ENCODE data around the gene BTNL9.
A peak's percentile ranks its signal among the peaks of the same experiment; 100 is the strongest.
"Not testable (repeated sequence)": the region's sequence is repeated elsewhere in the genome, so short reads cannot be mapped to it uniquely, and the experiment has no call there.

The BTNL9 gene

DNA sequence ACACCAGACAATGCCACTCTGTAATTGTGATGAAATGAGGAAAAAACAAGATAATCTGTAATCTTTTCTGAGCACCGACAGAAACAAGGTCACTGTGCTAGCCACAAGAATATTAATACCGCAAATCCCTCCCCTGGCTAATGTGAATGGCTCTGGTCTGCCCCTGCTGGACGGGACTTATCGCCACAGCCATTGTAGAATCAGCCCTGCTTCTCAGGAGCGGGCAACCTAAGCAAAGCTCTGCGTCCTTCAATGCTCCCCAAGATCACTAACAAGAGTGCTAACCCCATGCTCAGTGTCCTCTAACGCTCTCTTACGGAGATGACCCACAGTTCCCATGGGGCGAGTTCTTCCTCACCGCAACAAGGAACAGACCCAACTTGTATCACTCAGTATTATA lies 48.2 kb downstream of the BTNL9 start:
- H3K27ac Mint-ChIP-seq: no peak overlapping the region
- H3K4me3 Mint-ChIP-seq: no peak overlapping the region
- H3K36me3 Mint-ChIP-seq (ENCODE audit: low read depth): no peaks in the 10 kb centered on the region
- DNase-seq (ENCODE audit: low spot score): no peak
- no peaks in the 10 kb centered on the region for H3K4me1 Mint-ChIP-seq (ENCODE audit: low read depth)
- H3K27me3 Mint-ChIP-seq (ENCODE audit: low read depth): peaks cover 20% of the 10 kb centered on the region
- H3K9me3 Mint-ChIP-seq: no peaks in the 10 kb centered on the region

DNA sequence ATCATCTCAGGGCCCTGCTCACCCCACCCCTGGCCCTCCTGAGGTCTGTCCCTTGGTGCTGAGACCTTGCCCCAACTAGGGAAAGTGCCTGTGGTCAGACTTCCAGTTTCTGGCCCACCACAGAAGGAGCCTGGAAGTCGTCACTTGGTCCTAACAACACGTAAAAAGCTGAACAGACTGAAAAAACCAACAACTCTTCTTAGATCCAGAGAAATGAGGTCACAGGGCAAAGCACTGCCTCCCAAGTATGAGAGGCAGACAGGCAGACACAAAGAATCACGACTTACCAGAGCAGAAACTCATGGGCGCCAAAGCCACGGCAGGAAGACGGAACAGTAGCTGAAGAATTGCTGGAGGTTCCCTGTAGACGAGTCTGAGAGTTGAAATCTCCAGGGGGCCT lies 52.4 kb downstream of the BTNL9 start:
- no peaks in the 10 kb centered on the region for H3K9me3 Mint-ChIP-seq
- H3K27ac Mint-ChIP-seq: no peak overlapping the region
- no peak overlapping the region for H3K4me3 Mint-ChIP-seq
- H3K27me3 Mint-ChIP-seq (ENCODE audit: low read depth): peaks cover 3% of the 10 kb centered on the region
- no peaks in the 10 kb centered on the region for H3K4me1 Mint-ChIP-seq (ENCODE audit: low read depth)
- no peak for DNase-seq (ENCODE audit: low spot score)
- no peaks in the 10 kb centered on the region for H3K36me3 Mint-ChIP-seq (ENCODE audit: low read depth)

DNA sequence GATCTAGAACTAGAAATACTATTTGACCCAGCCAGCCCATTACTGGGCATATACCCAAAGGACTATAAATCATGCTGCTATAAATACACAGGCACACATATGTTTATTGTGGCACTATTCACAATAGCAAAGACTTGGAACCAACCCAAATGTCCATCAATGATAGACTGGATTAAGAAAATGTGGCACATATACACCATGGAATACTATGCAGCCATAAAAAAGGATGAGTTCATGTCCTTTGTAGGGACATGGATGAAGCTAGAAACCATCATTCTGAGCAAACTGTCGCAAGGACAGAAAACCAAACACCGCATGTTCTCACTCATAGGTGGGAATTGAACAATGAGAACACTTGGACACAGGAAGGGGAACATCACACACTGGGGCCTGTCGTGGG lies 55.1 kb downstream of the BTNL9 start:
- not testable (repeated sequence) for H3K27ac Mint-ChIP-seq; H3K4me1 Mint-ChIP-seq (ENCODE audit: low read depth); DNase-seq (ENCODE audit: low spot score); H3K4me3 Mint-ChIP-seq; H3K36me3 Mint-ChIP-seq (ENCODE audit: low read depth); H3K9me3 Mint-ChIP-seq
- peaks cover 18% of the 10 kb centered on the region for H3K27me3 Mint-ChIP-seq (ENCODE audit: low read depth)

DNA sequence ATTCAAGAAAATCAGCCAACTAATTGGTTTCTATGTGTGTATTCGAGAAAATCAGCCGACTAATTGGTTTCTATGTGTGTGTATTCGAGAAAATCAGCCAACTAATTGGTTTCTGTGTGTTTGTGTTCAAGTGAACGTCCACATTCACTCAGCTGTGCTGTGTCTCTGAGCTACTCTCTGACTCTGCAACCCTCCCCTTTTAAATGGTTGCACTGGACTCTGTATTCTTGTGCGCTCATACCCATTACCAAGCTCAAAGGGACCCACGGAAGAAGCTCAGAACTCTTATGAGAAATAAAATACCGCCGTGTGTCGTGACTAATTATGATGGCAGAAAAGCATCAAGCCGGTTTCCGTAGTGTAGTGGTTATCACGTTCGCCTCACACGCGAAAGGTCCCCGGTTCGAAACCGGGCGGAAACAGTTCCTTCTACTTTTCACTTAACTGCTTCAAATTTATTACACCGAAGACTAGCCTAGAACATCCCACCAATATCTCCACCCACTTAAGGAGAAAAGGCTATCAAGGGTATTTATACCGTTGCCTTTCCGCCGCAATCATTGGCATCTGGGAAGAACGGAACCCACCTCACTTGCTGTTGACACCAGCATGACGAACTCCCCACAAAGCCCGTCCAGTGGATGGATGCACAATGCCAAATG lies 56.8 kb downstream of the BTNL9 start:
- H3K4me1 Mint-ChIP-seq (ENCODE audit: low read depth); H3K9me3 Mint-ChIP-seq; DNase-seq (ENCODE audit: low spot score); H3K27ac Mint-ChIP-seq; H3K36me3 Mint-ChIP-seq (ENCODE audit: low read depth); H3K4me3 Mint-ChIP-seq: not testable (repeated sequence)
- peaks cover 20% of the 10 kb centered on the region for H3K27me3 Mint-ChIP-seq (ENCODE audit: low read depth)

DNA sequence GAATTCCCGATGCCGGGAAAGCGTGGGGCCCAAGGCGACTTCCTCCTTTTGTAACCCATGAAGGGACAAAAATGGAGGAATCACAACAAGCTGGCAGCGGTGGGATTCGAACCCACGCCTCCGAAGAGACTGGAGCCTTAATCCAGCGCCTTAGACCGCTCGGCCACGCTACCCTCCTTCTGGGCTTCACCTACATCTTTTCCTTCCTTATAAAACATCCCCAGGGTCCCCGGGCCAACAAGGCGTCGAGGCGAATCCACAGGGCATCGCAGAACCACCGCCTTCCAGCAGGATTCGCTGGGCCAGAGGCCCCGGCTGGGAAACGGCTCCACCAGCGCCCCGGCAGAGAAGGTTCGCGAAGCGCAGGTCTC lies 57.3 kb downstream of the BTNL9 start:
- DNase-seq (ENCODE audit: low spot score); H3K4me1 Mint-ChIP-seq (ENCODE audit: low read depth); H3K9me3 Mint-ChIP-seq; H3K4me3 Mint-ChIP-seq; H3K36me3 Mint-ChIP-seq (ENCODE audit: low read depth); H3K27ac Mint-ChIP-seq: not testable (repeated sequence)
- H3K27me3 Mint-ChIP-seq (ENCODE audit: low read depth): peaks cover 20% of the 10 kb centered on the region

DNA sequence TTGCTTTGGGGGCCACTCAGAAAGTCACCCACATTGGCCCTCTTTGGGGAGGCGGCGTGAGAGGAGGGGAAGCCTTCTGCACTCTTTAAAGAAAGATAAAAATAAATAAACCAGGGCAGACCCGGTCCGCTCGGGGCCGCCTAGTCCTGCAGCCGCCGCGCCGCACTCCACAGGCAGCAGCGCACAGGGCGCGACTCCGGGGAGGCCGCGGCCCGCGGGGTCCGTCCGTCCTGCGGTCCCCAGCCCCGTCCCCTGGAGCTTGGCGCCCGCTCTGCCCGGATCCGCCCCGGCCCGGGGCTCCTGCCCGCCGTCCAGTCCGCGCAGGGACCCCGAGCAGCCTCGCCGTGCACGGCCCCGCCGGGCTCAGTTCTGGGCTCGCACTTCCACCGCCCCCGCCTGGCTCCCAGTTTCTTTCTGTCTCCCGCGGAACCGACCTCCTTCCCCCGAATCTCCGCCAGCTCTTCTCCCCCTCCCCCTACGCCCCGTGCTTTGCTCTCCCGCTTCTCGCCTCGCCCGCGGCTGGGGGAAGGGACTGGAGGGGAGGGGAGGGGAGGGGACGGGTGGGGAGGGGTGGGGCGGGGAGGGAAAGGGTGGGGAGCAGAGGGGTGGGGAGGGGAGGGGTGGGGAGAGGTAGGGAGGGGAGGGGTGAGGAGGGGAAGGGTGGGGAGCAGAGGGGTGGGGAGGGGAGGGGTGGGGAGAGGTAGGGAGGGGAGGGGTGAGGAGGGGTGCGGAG lies 57.9 kb downstream of the BTNL9 start:
- not testable (repeated sequence) for H3K4me1 Mint-ChIP-seq (ENCODE audit: low read depth); H3K9me3 Mint-ChIP-seq; H3K36me3 Mint-ChIP-seq (ENCODE audit: low read depth); H3K27ac Mint-ChIP-seq; DNase-seq (ENCODE audit: low spot score); H3K4me3 Mint-ChIP-seq
- peaks cover 20% of the 10 kb centered on the region for H3K27me3 Mint-ChIP-seq (ENCODE audit: low read depth)

- Mint-ChIP-seq H3K4me1 (ENCODE audit: low read depth) (peaks cover 2% of the 10 kb centered on the region), H3K36me3 (ENCODE audit: low read depth) (no peaks in the 10 kb centered on the region), H3K27ac (no peak overlapping the region), H3K27me3 (ENCODE audit: low read depth) (peaks cover 24% of the 10 kb centered on the region), H3K4me3 (no peak overlapping the region), H3K9me3 (no peaks in the 10 kb centered on the region)
- DNase-seq (ENCODE audit: low spot score): no peak
Measured at GRCh38 chr5:181098762-181099601, 58.9 kb downstream of the BTNL9 start.

DNA sequence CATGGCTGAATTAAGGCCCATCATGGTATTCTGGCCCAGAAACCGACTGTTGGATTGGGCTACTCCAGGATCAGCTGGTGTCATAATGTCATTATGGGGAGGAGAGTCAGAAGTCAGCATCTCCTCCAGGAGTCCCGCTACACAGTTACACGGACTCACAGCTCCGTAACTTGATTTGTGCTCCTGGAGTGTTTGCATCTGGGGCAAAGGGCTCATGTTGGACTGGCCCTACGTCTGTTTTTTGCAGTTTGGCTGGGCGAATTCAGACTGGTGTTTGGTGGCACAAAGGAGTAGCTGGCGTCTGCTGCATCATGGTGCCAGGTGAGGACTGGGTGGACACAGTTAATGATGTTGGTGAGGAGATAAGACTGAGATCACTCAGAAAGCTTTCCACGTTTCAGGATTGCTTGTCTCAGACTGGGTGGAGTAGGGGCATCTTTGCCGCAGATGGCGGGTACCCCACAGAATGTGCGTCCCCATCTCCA lies 59.6 kb downstream of the BTNL9 start:
- Mint-ChIP-seq H3K9me3 (no peaks in the 10 kb centered on the region), H3K4me3 (peak overlapping the region; percentile 15), H3K36me3 (ENCODE audit: low read depth) (no peaks in the 10 kb centered on the region), H3K4me1 (ENCODE audit: low read depth) (peaks cover 5% of the 10 kb centered on the region), H3K27me3 (ENCODE audit: low read depth) (peaks cover 30% of the 10 kb centered on the region), H3K27ac (no peak overlapping the region)
- no peak for DNase-seq (ENCODE audit: low spot score)

- H3K9me3 Mint-ChIP-seq: no peaks in the 10 kb centered on the region
- H3K36me3 Mint-ChIP-seq (ENCODE audit: low read depth): no peaks in the 10 kb centered on the region
- H3K4me1 Mint-ChIP-seq (ENCODE audit: low read depth): peaks cover 5% of the 10 kb centered on the region
- H3K4me3 Mint-ChIP-seq: no peak overlapping the region
- H3K27ac Mint-ChIP-seq: no peak overlapping the region
- DNase-seq (ENCODE audit: low spot score): no peak
- peaks cover 34% of the 10 kb centered on the region for H3K27me3 Mint-ChIP-seq (ENCODE audit: low read depth)
Measured at GRCh38 chr5:181100121-181100875, 60.2 kb downstream of the BTNL9 start.

DNA sequence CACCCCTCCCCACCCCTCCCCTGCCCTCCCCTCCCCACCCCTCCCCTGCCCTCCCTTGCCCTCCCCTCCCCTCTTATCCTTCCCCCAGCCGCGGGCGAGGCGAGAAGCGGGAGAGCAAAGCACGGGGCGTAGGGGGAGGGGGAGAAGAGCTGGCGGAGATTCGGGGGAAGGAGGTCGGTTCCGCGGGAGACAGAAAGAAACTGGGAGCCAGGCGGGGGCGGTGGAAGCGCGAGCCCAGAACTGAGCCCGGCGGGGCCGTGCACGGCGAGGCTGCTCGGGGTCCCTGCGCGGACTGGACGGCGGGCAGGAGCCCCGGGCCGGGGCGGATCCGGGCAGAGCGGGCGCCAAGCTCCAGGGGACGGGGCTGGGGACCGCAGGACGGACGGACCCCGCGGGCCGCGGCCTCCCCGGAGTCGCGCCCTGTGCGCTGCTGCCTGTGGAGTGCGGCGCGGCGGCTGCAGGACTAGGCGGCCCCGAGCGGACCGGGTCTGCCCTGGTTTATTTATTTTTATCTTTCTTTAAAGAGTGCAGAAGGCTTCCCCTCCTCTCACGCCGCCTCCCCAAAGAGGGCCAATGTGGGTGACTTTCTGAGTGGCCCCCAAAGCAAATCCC lies 61.1 kb downstream of the BTNL9 start:
- H3K4me3 Mint-ChIP-seq; H3K4me1 Mint-ChIP-seq (ENCODE audit: low read depth); H3K9me3 Mint-ChIP-seq; DNase-seq (ENCODE audit: low spot score); H3K27ac Mint-ChIP-seq; H3K36me3 Mint-ChIP-seq (ENCODE audit: low read depth): not testable (repeated sequence)
- H3K27me3 Mint-ChIP-seq (ENCODE audit: low read depth): peaks cover 40% of the 10 kb centered on the region

GRCh38 chr5:181101930-181102674 lies 62.0 kb downstream of the BTNL9 start:
- DNase-seq (ENCODE audit: low spot score); H3K9me3 Mint-ChIP-seq; H3K4me3 Mint-ChIP-seq; H3K27ac Mint-ChIP-seq; H3K36me3 Mint-ChIP-seq (ENCODE audit: low read depth); H3K4me1 Mint-ChIP-seq (ENCODE audit: low read depth): not testable (repeated sequence)
- H3K27me3 Mint-ChIP-seq (ENCODE audit: low read depth): peaks cover 44% of the 10 kb centered on the region

GRCh38 chr5:181104259-181104568 lies 64.1 kb downstream of the BTNL9 start:
- peak overlapping the region; percentile 69 for H3K4me3 Mint-ChIP-seq
- H3K36me3 Mint-ChIP-seq (ENCODE audit: low read depth); DNase-seq (ENCODE audit: low spot score); H3K4me1 Mint-ChIP-seq (ENCODE audit: low read depth); H3K9me3 Mint-ChIP-seq: not testable (repeated sequence)
- H3K27ac Mint-ChIP-seq: peak overlapping the region; percentile 57
- H3K27me3 Mint-ChIP-seq (ENCODE audit: low read depth): peaks cover 43% of the 10 kb centered on the region

Data from T-helper 2 cell treated with Interferon-gamma antibody and Interleukin-4, amounts not matched to agents 5 μg/mL and 100 μg/mL, for 36 hours (primary cell).